22Rv1 (cell line): ENCODE data around the gene LRRFIP1.

ENCODE experiments used
- CTCF ChIP-seq: fragments of 450-650 bp; IDR thresholded peaks from 2 replicates; pipeline ENCODE4 v1.5.1; 2017; ENCODE audit warnings: mild to moderate bottlenecking
- ZFX ChIP-seq: fragments of 450-650 bp; IDR thresholded peaks from 2 replicates; pipeline ENCODE4 v1.6.1; 2017; ENCODE audit warnings: antibody characterized with exemption, borderline replicate concordance

GRCh38 chr2:237743024-237743423 is 115.6 kb downstream of the LRRFIP1 start:
- no peak for TF ChIP-seq CTCF
- no peak for TF ChIP-seq ZFX
